HG03045 (cell line): ENCODE results near the gene TSKU.
"Not testable (repeated sequence)": the region's sequence is repeated elsewhere in the genome, so short reads cannot be mapped to it uniquely, and the experiment has no call there.

ENCODE experiments used
- ATAC-seq: cut with Tn5 transposase; IDR thresholded peaks from one replicate; pipeline ENCODE4 v1.9.1; 2021; ENCODE audit warnings: mild to moderate bottlenecking, moderate library complexity; ENCODE audit not compliant: unreplicated experiment

TSKU gene

GRCh38 chr11:76783294-76783895 is at the start of gene TSKU:
TSS of gene TSKU (plus strand) at chr11:76783356. CDS start at chr11:76795617, 12,261 bp downstream.
- peak; percentile 10 for ATAC-seq

- ATAC-seq, result not testable (repeated sequence)
Observed at GRCh38 chr11:76733906-76734305, 49.2 kb upstream of the TSKU start.

- no peak for ATAC-seq
Observed at GRCh38 chr11:76734456-76735420, 48.4 kb upstream of the TSKU start.

GRCh38 chr11:76735841-76736240 is 47.3 kb upstream of the TSKU start:
- no peak for ATAC-seq

- no peak for ATAC-seq
Observed at GRCh38 chr11:76736266-76736665, 46.9 kb upstream of the TSKU start.

GRCh38 chr11:76736773-76737495 is 46.2 kb upstream of the TSKU start:
- no peak for ATAC-seq

- ATAC-seq, result no peak
Observed at GRCh38 chr11:76738618-76739240, 44.4 kb upstream of the TSKU start.

- no peak for ATAC-seq
Observed at GRCh38 chr11:76739798-76740197, 43.4 kb upstream of the TSKU start.

- ATAC-seq, result no peak
Observed at GRCh38 chr11:76740772-76741171, 42.4 kb upstream of the TSKU start.

- no peak for ATAC-seq
Observed at GRCh38 chr11:76742902-76743301, 40.3 kb upstream of the TSKU start.

GRCh38 chr11:76744186-76745043 is 38.7 kb upstream of the TSKU start:
- ATAC-seq, result no peak

- no peak for ATAC-seq
Observed at GRCh38 chr11:76745044-76745376, 38.1 kb upstream of the TSKU start.

GRCh38 chr11:76745561-76746207 is 37.5 kb upstream of the TSKU start:
- no peak for ATAC-seq

GRCh38 chr11:76747153-76747914 is 35.8 kb upstream of the TSKU start:
- no peak for ATAC-seq

GRCh38 chr11:76747915-76748860 is 35.0 kb upstream of the TSKU start:
- no peak for ATAC-seq

GRCh38 chr11:76748948-76749347 is 34.2 kb upstream of the TSKU start:
- no peak for ATAC-seq

- no peak for ATAC-seq
Observed at GRCh38 chr11:76750067-76750466, 33.1 kb upstream of the TSKU start.

GRCh38 chr11:76750746-76751145 is 32.4 kb upstream of the TSKU start:
- no peak for ATAC-seq
